IMR-90 (cell line): Measurements from ENCODE around the gene SSU72. TPM values are rescaled to one million over a fixed set of nuclear protein-coding genes. Genes with fewer than 3 reads are reported as not detected.

Source experiments
- ATAC-seq: fragments of 200-7000 bp; cut with Tn5 transposase; 2 replicates; pipeline ENCODE4 v1.9.1; 2020; ENCODE audit warnings: low read depth, mild to moderate bottlenecking, moderate library complexity
- BruUV-seq: library from RNA; stranded (reverse); fragments of 400-500 nt; replicated peaks from 2 replicates; lab custom pipeline; 2021; lab: Mats Ljungman, UMichigan
- CTCF ChIA-PET: fragments of 300-600 bp; formaldehyde crosslinking; extraction: SDS; loops from one replicate; lab custom pipeline; 2021; ENCODE audit warnings: antibody characterized with exemption; lab: Yijun Ruan, JAX
- POLR2A ChIA-PET: fragments of 300-600 bp; sonication (Branson Sonifier 250); formaldehyde crosslinking; loops from one replicate; lab custom pipeline; 2022; ENCODE audit warnings: antibody characterized with exemption; ENCODE audit not compliant: unreplicated experiment; lab: Charles Lee
- DNase-seq: peaks from one replicate; pipeline ENCODE4 v3.0.0; 2013
- H2AFZ ChIP-seq: replicated peaks from 2 replicates; pipeline ENCODE3; 2013; ENCODE audit warnings: low read length, mild to moderate bottlenecking; ENCODE audit not compliant: poor library complexity
- H2AK5ac ChIP-seq: 2 replicates; pipeline ENCODE4 v1.6.1; 2013; ENCODE audit warnings: low read depth, low read length, inconsistent platforms
- H2AK9ac ChIP-seq: replicated peaks from 2 replicates; pipeline ENCODE3; 2013; ENCODE audit warnings: mild to moderate bottlenecking, low read depth, low read length, moderate library complexity; ENCODE audit not compliant: poor library complexity
- H2BK120ac ChIP-seq: 2 replicates; pipeline ENCODE4 v1.6.1; 2013; ENCODE audit warnings: low read depth, low read length, inconsistent platforms
- H2BK15ac ChIP-seq: 3 replicates; pipeline ENCODE4 v1.6.1; 2013; ENCODE audit warnings: low read depth, low read length, inconsistent platforms
- H2BK20ac ChIP-seq: 2 replicates; pipeline ENCODE4 v1.6.1; 2013; ENCODE audit warnings: low read depth, mild to moderate bottlenecking, inconsistent platforms, low read length, moderate library complexity
- H2BK5ac ChIP-seq: 2 replicates; pipeline ENCODE4 v1.6.1; 2013; ENCODE audit warnings: mild to moderate bottlenecking, low read depth, low read length, inconsistent platforms; ENCODE audit not compliant: poor library complexity, severe bottlenecking
- H3K14ac ChIP-seq: replicated peaks from 2 replicates; pipeline ENCODE4 v1.6.1; 2013; ENCODE audit warnings: low read depth, low read length, inconsistent platforms
- H3K18ac ChIP-seq: 2 replicates; pipeline ENCODE4 v1.6.1; 2013; ENCODE audit warnings: low read depth, low read length, control low read depth
- H3K23ac ChIP-seq: 2 replicates; pipeline ENCODE4 v1.6.1; 2013; ENCODE audit warnings: low read depth, low read length, inconsistent platforms
- H3K27ac ChIP-seq: 2 replicates; pipeline ENCODE4 v1.5.1; 2013; ENCODE audit warnings: mild to moderate bottlenecking, control low read depth, low read length; ENCODE audit not compliant: insufficient read depth
- H3K27me3 ChIP-seq: 2 replicates; pipeline ENCODE4 v1.6.1; 2013; ENCODE audit warnings: low read length; ENCODE audit not compliant: control insufficient read depth, insufficient read depth
- H3K36me3 ChIP-seq: 2 replicates; pipeline ENCODE4 v1.6.1; 2013; ENCODE audit warnings: low read length, mixed read lengths; ENCODE audit not compliant: control insufficient read depth, insufficient read depth
- H3K4ac ChIP-seq: 2 replicates; pipeline ENCODE4 v1.6.1; 2013; ENCODE audit warnings: low read depth, low read length, inconsistent platforms
- H3K4me1 ChIP-seq: 2 replicates; pipeline ENCODE4 v1.6.1; 2013; ENCODE audit warnings: low read length, mixed read lengths; ENCODE audit not compliant: control insufficient read depth, insufficient read depth
- H3K4me2 ChIP-seq: 2 replicates; pipeline ENCODE4 v1.6.1; 2013; ENCODE audit warnings: low read depth, mild to moderate bottlenecking, control low read depth, low read length, moderate library complexity
- H3K4me3 ChIP-seq: 2 replicates; pipeline ENCODE4 v1.5.1; 2013; ENCODE audit warnings: low read depth, mild to moderate bottlenecking, control low read depth, low read length, moderate library complexity; ENCODE audit not compliant: insufficient read depth
- H3K56ac ChIP-seq: 2 replicates; pipeline ENCODE4 v1.6.1; 2013; ENCODE audit warnings: low read length, inconsistent platforms; ENCODE audit not compliant: insufficient read depth; ENCODE audit errors: extremely low read depth
- H3K79me1 ChIP-seq, 2 experiments: 2 replicates each; pipeline ENCODE4 v1.6.1; 2013; ENCODE audit warnings: low read length in 2 of 2, inconsistent platforms in 1 of 2, low read depth in 1 of 2
- H3K9ac ChIP-seq: 2 replicates; pipeline ENCODE4 v1.6.1; 2013; ENCODE audit warnings: low read depth, low read length, control low read depth
- H3K9me1 ChIP-seq: 2 replicates; pipeline ENCODE4 v1.6.1; 2013; ENCODE audit warnings: low read length, inconsistent platforms; ENCODE audit not compliant: insufficient read depth
- H3K9me3 ChIP-seq: 2 replicates; pipeline ENCODE4 v1.6.1; 2013; ENCODE audit warnings: low read length; ENCODE audit not compliant: control insufficient read depth, insufficient read depth
- H4K20me1 ChIP-seq: 2 replicates; pipeline ENCODE4 v1.6.1; 2013; ENCODE audit warnings: low read length, inconsistent platforms; ENCODE audit not compliant: insufficient read depth
- H4K5ac ChIP-seq: 2 replicates; pipeline ENCODE4 v1.6.1; 2013; ENCODE audit warnings: mild to moderate bottlenecking, low read depth, low read length, control low read depth
- H4K8ac ChIP-seq, 2 experiments: 2 replicates each; pipeline ENCODE4 v1.6.1; 2013; ENCODE audit warnings: low read depth in 2 of 2, low read length in 2 of 2, control low read depth in 1 of 2, inconsistent platforms in 1 of 2
- H4K91ac ChIP-seq: 2 replicates; pipeline ENCODE4 v1.6.1; 2013; ENCODE audit warnings: low read depth, low read length, inconsistent platforms; ENCODE audit not compliant: insufficient read depth
- BHLHE40 ChIP-seq: fragments of 150-350 bp; IDR thresholded peaks from 2 replicates; pipeline ENCODE4 v1.6.1; 2016; ENCODE audit warnings: mild to moderate bottlenecking, low read depth, low read length
- CEBPB ChIP-seq: IDR thresholded peaks from 2 replicates; pipeline ENCODE4 v1.6.1; 2012; ENCODE audit warnings: low read depth, low read length, improper control_type of control experiment
- CHD1 ChIP-seq: IDR thresholded peaks from 2 replicates; pipeline ENCODE4 v1.6.1; 2012; ENCODE audit warnings: low read depth, low read length, improper control_type of control experiment
- CTCF ChIP-seq: conservative IDR thresholded peaks from 2 replicates; pipeline ENCODE4 v1.5.1; 2012; ENCODE audit warnings: mild to moderate bottlenecking, low read depth, low read length, improper control_type of control experiment
- ELK1 ChIP-seq: fragments of 150-350 bp; IDR thresholded peaks from 2 replicates; pipeline ENCODE4 v1.6.1; 2016; ENCODE audit warnings: low read depth, mild to moderate bottlenecking, low read length, moderate library complexity, borderline replicate concordance
- FOS ChIP-seq: fragments of 150-350 bp; IDR thresholded peaks from 2 replicates; pipeline ENCODE4 v1.6.1; 2016; ENCODE audit warnings: low read depth, low read length
- MAFK ChIP-seq: IDR thresholded peaks from 2 replicates; pipeline ENCODE4 v1.6.1; 2012; ENCODE audit warnings: low read depth, low read length, improper control_type of control experiment
- MAZ ChIP-seq: IDR thresholded peaks from 2 replicates; pipeline ENCODE4 v1.6.1; 2012; ENCODE audit warnings: low read depth, mild to moderate bottlenecking, low read length, improper control_type of control experiment, moderate library complexity, borderline replicate concordance
- MXI1 ChIP-seq: IDR thresholded peaks from 2 replicates; pipeline ENCODE4 v1.6.1; 2012; ENCODE audit warnings: low read depth, mild to moderate bottlenecking, low read length, moderate library complexity, borderline replicate concordance
- NFE2L2 ChIP-seq: fragments of 150-350 bp; IDR thresholded peaks from 2 replicates; pipeline ENCODE4 v1.6.1; 2016; ENCODE audit warnings: low read depth, mild to moderate bottlenecking, low read length
- POLR2A ChIP-seq: IDR thresholded peaks from 2 replicates; pipeline ENCODE4 v1.6.1; 2012; ENCODE audit warnings: mild to moderate bottlenecking, low read depth, low read length
- RAD21 ChIP-seq: IDR thresholded peaks from 2 replicates; pipeline ENCODE4 v1.6.1; 2012; ENCODE audit warnings: low read length, improper control_type of control experiment
- RCOR1 ChIP-seq: IDR thresholded peaks from 2 replicates; pipeline ENCODE4 v1.6.1; 2012; ENCODE audit warnings: mild to moderate bottlenecking, low read length, improper control_type of control experiment; ENCODE audit not compliant: insufficient replicate concordance
- RFX5 ChIP-seq: IDR thresholded peaks from 2 replicates; pipeline ENCODE4 v1.8.0; 2012; ENCODE audit warnings: low read depth, mild to moderate bottlenecking, low read length, moderate library complexity
- SMC3 ChIP-seq: fragments of 150-350 bp; IDR thresholded peaks from 2 replicates; pipeline ENCODE4 v1.6.1; 2016; ENCODE audit warnings: low read depth, mild to moderate bottlenecking, antibody characterized with exemption, low read length, moderate library complexity
- USF2 ChIP-seq: fragments of 150-350 bp; IDR thresholded peaks from 2 replicates; pipeline ENCODE4 v1.6.1; 2017; ENCODE audit warnings: mild to moderate bottlenecking, antibody characterized with exemption, low read length, low read depth
- WGBS, 2 experiments: methylation state at CpG; one replicate each; pipeline versions ENCODE4 v1.1.5 to v1.1.7; 2013; ENCODE audit warnings: missing lambda C conversion rate in 2 of 2; ENCODE audit not compliant: insufficient read length in 1 of 2; ENCODE audit errors: extremely low coverage in 2 of 2; 5-methylcytosine and 5-hydroxymethylcytosine counted together
- dilution Hi-C: fragments of 300-500 bp; cut with HindIII; formaldehyde crosslinking; loops from one replicate; pipeline ENCODE4 v1.14.3; 2018; ENCODE audit warnings: low sequenced_read_pairs; ENCODE audit not compliant: unreplicated experiment
- in situ Hi-C: fragments of 300-500 bp; cut with MboI; formaldehyde crosslinking; loops from 3 replicates; pipeline ENCODE4 v1.14.3; 2019; ENCODE audit warnings: low sequenced_read_pairs, inconsistent platforms, mixed read lengths
- intact Hi-C: fragments of 100-400 bp; cut with micrococcal nuclease; formaldehyde crosslinking; loops from 2 replicates; pipeline ENCODE4 v1.10.0; 2022
- polyA plus RNA-seq, 3 experiments: library from polyadenylated mRNA; depleted of rRNA; stranded (reverse); fragments of >200 nt; gene quantifications; 2 replicates each; pipeline ENCODE4 v1.2.3, GENCODE V29; 2012; ENCODE audit warnings: low replicate concordance in 1 of 3
- total RNA-seq: library from RNA; depleted of rRNA; stranded (reverse); fragments of >200 nt; gene quantifications from 2 replicates; pipeline ENCODE4 v1.2.3, GENCODE V29; 2012

The SSU72 gene
- total and polyA plus RNA-seq, 2 of the 4 experiments (the other 2 are of a cell fraction), result 33.7 to 88.4 TPM

- no peak overlapping the region for H2BK20ac ChIP-seq
- H3K9me1 ChIP-seq, result no peaks in the 10 kb centered on the region
- no peak overlapping the region for H3K14ac ChIP-seq
- dilution Hi-C loops, result no loop called here
- H2BK5ac ChIP-seq, result no peak overlapping the region
- no peaks in the 10 kb centered on the region for H4K20me1 ChIP-seq
- no peak overlapping the region for H2AK9ac ChIP-seq
- no peaks in the 10 kb centered on the region for H3K79me1 ChIP-seq
- WGBS, 2 experiments, result 75% methylated on average over 3 of the region's 24 CpGs; no CpG with 5 or more reads in 1 of the 2 experiments
- H2BK15ac ChIP-seq, result no peak overlapping the region
- no peak overlapping the region for H4K8ac ChIP-seq
- no peak overlapping the region for H2AFZ ChIP-seq
- H3K9me3 ChIP-seq, result no peaks in the 10 kb centered on the region
- ChIA-PET CTCF (no interaction called here), POLR2A (no interaction called here)
- no TSS peak for BruUV-seq
- H3K4ac ChIP-seq, result no peak overlapping the region
- H3K23ac ChIP-seq, result no peak overlapping the region
- intact Hi-C loops, result no loop called here
- in situ Hi-C loops, result no loop called here
- H2AK5ac ChIP-seq, result no peak overlapping the region
- no peak overlapping the region for H2BK120ac ChIP-seq
- ATAC-seq (no peak), DNase-seq (no peak)
- no peak overlapping the region for H4K5ac ChIP-seq
- H3K18ac ChIP-seq, result no peak overlapping the region
- H3K4me2 ChIP-seq, result no peak overlapping the region
- H3K27ac ChIP-seq, result no peak overlapping the region
- no peaks in the 10 kb centered on the region for H3K36me3 ChIP-seq
- H3K4me1 ChIP-seq, result peaks cover 4% of the 10 kb centered on the region; the same call in 1 of the 2 replicates
- no peak overlapping the region for H3K56ac ChIP-seq
- no peak for TF ChIP-seq CTCF
- no peak for TF ChIP-seq FOS
- TF ChIP-seq MAZ, result no peak
- TF ChIP-seq USF2, result no peak
- TF ChIP-seq RAD21, result no peak
- TF ChIP-seq RFX5, result no peak
- TF ChIP-seq MXI1, result no peak
- no peak for TF ChIP-seq MAFK
- TF ChIP-seq SMC3, result no peak
- no peak for TF ChIP-seq ELK1
- TF ChIP-seq NFE2L2, result no peak
- no peak for TF ChIP-seq RCOR1
- TF ChIP-seq CEBPB, result no peak
- TF ChIP-seq CHD1, result no peak
- no peak for TF ChIP-seq BHLHE40
- TF ChIP-seq POLR2A, result no peak
- peaks cover 21% of the 10 kb centered on the region for H3K27me3 ChIP-seq
- H3K9ac ChIP-seq, result no peak overlapping the region
- no peak overlapping the region for H3K4me3 ChIP-seq
- H4K91ac ChIP-seq, result no peak overlapping the region
These were observed 19.4 kb upstream of the SSU72 start for GRCh38 chr1:1593834-1594601.
